GM10248 (cell line): Measurements from ENCODE around the gene APPL1.
A peak's percentile ranks its signal among the peaks of the same experiment; 100 is the strongest.

Experiments used
- CTCF ChIA-PET: fragments of 300-600 bp; sonication (Branson Sonifier 250); formaldehyde crosslinking; extraction: SDS; loops from one replicate; lab custom pipeline; 2021; ENCODE audit warnings: antibody characterized with exemption; lab: Yijun Ruan, JAX
- POLR2A ChIA-PET: fragments of 350-650 bp; sonication (Branson Sonifier 250); formaldehyde crosslinking; extraction: SDS; loops from one replicate; lab custom pipeline; 2020; ENCODE audit warnings: antibody characterized with exemption; lab: Yijun Ruan, JAX
- DNase-seq: peaks from one replicate; pipeline ENCODE4 v3.0.0; 2012; ENCODE audit errors: extremely low spot score
- TF ChIP-seq, protein P1 (sequence below): IDR thresholded peaks from 2 replicates; pipeline ENCODE4 v1.5.1; 2012; ENCODE audit warnings: mild to moderate bottlenecking, low read depth; ENCODE audit errors: extremely low read depth, missing control alignments, control extremely low read depth

Gene APPL1

DNA sequence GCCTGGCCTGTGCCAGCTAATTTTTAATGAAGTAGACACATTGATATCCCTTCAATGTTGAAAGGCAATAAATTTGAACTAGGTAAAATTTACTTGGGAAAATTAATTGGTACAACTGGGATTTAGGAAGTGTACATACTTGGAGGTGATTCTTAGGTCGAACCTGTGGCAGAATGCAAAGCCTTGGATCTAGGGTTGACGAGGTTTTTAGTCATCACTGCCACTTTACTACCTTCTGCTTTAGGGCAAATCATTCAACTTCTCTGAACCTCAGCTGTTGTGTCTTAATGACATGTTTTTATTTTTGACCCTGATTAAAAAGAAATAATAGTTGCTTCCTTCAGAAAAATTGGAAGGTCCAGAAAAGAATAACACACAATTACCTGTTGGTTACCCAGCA is 2.5 kb downstream of the APPL1 start:
- TF ChIP-seq, protein P1, sequence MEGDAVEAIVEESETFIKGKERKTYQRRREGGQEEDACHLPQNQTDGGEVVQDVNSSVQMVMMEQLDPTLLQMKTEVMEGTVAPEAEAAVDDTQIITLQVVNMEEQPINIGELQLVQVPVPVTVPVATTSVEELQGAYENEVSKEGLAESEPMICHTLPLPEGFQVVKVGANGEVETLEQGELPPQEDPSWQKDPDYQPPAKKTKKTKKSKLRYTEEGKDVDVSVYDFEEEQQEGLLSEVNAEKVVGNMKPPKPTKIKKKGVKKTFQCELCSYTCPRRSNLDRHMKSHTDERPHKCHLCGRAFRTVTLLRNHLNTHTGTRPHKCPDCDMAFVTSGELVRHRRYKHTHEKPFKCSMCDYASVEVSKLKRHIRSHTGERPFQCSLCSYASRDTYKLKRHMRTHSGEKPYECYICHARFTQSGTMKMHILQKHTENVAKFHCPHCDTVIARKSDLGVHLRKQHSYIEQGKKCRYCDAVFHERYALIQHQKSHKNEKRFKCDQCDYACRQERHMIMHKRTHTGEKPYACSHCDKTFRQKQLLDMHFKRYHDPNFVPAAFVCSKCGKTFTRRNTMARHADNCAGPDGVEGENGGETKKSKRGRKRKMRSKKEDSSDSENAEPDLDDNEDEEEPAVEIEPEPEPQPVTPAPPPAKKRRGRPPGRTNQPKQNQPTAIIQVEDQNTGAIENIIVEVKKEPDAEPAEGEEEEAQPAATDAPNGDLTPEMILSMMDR, result no peak
- no peak for DNase-seq
- ChIA-PET CTCF (no interaction called here), POLR2A (no interaction called here)

DNA sequence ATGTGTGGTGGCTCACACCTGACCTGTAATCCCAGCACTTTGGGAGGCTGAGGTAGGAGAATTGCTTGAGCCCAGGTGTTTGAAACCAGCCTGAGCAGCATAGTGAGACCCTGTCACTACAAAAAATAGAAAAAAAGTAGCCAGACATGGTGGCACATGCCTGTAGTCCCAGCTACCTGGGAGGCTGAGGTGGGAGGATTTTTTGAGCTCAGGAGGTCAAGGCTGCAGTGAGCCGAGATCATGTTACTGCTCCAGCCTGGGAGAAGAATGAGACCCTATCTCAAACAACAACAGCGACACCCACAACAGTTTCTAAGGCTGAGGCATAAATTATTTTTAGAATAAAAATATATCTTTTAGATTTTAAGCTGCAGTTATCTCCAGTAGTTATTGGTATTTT is 6.3 kb downstream of the APPL1 start:
- TF ChIP-seq, protein P1, result no peak
- CTCF ChIA-PET, result interaction anchor here (1.1 to 2.4 kb wide), 4 partner anchors 10 to 55 kb away, joined by 3 to 11 read pairs (median 6); no protein-coding TSS in a partner anchor
- POLR2A ChIA-PET, result no interaction called here
- DNase-seq, result no peak

DNA sequence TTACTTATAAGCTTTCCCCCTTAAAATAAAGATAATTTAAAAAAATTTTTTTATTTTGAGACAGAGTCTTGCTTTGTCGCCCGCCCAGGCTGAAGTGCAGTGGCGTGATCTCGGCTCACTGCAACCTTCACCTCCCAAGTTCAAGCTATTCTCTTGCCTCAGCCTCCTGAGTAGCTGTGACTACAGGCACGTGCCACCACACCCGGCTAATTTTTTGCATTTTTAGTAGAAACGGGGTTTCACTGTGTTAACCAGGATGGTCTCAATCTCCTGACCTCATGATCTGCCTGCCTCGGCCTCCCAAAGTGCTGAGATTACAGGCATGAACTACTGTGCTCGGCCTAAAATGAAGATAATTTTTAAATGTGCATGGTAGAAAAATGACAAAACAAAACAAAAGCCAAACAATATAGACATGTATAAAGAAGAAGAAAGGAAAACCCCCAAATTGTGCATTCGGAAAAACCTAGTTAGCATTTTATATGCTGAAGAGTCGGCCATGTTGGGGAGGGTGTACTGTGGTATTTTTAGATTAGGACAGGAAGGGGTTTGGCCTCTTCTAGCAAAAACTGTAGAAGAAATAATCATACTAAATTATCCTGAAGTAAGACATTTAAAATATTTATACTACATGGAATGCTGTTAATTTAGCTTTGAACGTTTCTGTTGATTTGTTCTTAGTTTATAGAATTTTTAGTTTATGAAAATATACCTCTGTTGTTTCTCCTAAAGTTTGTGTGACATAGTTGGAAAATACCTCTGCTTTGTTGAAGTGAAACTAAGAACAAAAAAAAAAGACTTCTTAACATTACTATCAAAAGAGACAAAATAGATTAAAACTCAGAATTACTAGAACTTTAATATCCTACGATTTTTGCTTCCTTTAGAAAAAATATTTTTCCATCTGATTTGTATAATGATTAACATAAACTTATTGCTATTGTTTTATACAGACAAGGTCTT is 7.4 kb downstream of the APPL1 start:
- TF ChIP-seq, protein P1, result no peak
- POLR2A ChIA-PET, result no interaction called here
- CTCF ChIA-PET, result interaction anchor here (1.1 to 2.4 kb wide), 4 partner anchors 12 to 56 kb away, joined by 3 to 11 read pairs (median 6); no protein-coding TSS in a partner anchor
- DNase-seq, result peak; percentile 42

DNA sequence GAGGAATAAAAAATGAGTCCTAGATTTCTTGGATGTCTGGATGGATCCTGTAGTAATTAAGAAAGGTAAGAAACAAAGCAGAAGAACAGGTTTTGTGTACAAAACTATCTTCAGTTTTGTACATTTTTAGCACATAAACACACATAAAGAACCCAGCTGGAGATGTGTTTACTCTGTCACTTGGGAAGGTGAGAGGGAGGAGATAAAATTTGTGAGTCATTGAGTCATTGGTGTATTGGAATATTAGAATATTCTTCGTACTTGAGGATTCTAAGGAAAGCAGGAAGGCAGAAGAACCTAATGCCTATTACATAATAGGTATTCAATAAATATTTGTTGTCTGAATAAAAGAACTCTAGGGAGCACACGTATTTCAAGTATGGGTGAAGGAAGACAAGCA is 17.4 kb downstream of the APPL1 start:
- ChIA-PET POLR2A (no interaction called here), CTCF (interaction anchor here (1.0 to 1.4 kb wide), 2 partner anchors 17 to 26 kb away, joined by 4 to 5 read pairs; partner anchors contain the start of gene APPL1)
- TF ChIP-seq, protein P1, result no peak
- DNase-seq, result no peak

DNA sequence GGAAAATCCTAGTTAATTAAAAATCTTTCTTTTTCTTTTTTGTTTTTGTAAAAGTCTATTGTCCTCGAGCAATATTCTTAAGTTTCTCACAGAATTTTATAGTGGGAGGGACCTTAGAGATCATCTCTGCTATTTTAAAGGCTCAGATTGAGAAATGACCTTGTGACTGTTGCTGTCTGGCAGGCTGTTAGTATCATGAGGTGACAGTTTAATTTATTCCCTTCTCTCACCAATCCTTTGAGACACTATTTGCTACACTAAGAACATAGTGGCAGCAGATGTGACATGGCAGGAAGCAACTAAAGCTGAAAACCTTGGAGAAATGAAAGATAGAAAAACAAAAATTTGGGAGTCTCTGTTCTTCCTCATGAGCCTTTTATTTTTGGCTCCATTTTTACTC is 24.9 kb downstream of the APPL1 start:
- DNase-seq, result no peak
- ChIA-PET POLR2A (no interaction called here), CTCF (no interaction called here)
- TF ChIP-seq, protein P1, result no peak

DNA sequence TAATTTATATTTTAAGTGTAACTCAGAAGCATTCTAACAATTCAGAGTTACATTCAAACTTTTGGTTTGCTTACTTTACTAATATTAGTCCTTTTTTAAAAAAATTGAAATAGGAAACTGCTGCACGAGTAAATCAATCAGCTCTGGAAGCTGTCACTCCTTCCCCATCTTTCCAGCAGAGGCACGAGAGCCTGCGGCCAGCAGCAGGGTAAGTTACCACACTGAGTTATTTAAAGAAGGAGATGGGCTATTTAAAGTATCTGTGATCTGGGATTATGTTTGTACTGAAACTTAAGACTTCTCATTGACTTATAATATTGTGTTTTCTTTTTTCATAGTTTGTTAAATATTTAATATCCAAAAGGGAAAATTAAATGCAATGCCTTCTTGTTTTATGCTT is 29.3 kb downstream of the APPL1 start:
- TF ChIP-seq, protein P1, result no peak
- CTCF ChIA-PET, result interaction anchor here (0.9 to 1.3 kb wide), 2 partner anchors 26 to 87 kb away, joined by 3 to 4 read pairs; no protein-coding TSS in a partner anchor
- POLR2A ChIA-PET, result no interaction called here
- no peak for DNase-seq
